Stimulated activated CD4-positive, alpha-beta T cell treated with anti-CD3 and anti-CD28 coated beads, Interleukin-4, amount 100 ng/mL, for 4 hours (primary cell): ENCODE measurements around the gene FLRT2.

Experiments
- DNase-seq, 2 experiments: peaks; one replicate each; pipeline ENCODE4 v3.0.0-alpha.2; 2020

Gene FLRT2

GRCh38 chr14:85675957-85676356, 146.0 kb downstream of the FLRT2 start:
- no peak for DNase-seq

- no peak for DNase-seq
Measured at GRCh38 chr14:85686908-85687307, 157.0 kb downstream of the FLRT2 start.

- DNase-seq, result no peak
Measured at GRCh38 chr14:85687456-85687855, 157.5 kb downstream of the FLRT2 start.

GRCh38 chr14:85688006-85688405, 158.1 kb downstream of the FLRT2 start:
- DNase-seq, result no peak

- no peak for DNase-seq
Measured at GRCh38 chr14:85695300-85695699, 165.4 kb downstream of the FLRT2 start.

- DNase-seq, result no peak
Measured at GRCh38 chr14:85701116-85701515, 171.2 kb downstream of the FLRT2 start.

- DNase-seq, result no peak
Measured at GRCh38 chr14:85701763-85702162, 171.8 kb downstream of the FLRT2 start.

GRCh38 chr14:85702191-85702590, 172.2 kb downstream of the FLRT2 start:
- DNase-seq, result no peak

- DNase-seq, result no peak
Measured at GRCh38 chr14:85702997-85703396, 173.1 kb downstream of the FLRT2 start.
